GM21528 (cell line): ENCODE measurements around the gene PLBD2.
A peak's percentile ranks its signal among the peaks of the same experiment; 100 is the strongest.
"Not testable (repeated sequence)": the region's sequence is repeated elsewhere in the genome, so short reads cannot be mapped to it uniquely, and the experiment has no call there.

ENCODE experiments used
- ATAC-seq: cut with Tn5 transposase; IDR thresholded peaks from one replicate; pipeline ENCODE4 v1.9.1; 2021; ENCODE audit warnings: mild to moderate bottlenecking, moderate library complexity; ENCODE audit not compliant: unreplicated experiment, low FRiP score

PLBD2 gene

GRCh38 chr12:113333877-113334785 lies 24.3 kb upstream of the PLBD2 start:
- peak; percentile 21 for ATAC-seq

DNA sequence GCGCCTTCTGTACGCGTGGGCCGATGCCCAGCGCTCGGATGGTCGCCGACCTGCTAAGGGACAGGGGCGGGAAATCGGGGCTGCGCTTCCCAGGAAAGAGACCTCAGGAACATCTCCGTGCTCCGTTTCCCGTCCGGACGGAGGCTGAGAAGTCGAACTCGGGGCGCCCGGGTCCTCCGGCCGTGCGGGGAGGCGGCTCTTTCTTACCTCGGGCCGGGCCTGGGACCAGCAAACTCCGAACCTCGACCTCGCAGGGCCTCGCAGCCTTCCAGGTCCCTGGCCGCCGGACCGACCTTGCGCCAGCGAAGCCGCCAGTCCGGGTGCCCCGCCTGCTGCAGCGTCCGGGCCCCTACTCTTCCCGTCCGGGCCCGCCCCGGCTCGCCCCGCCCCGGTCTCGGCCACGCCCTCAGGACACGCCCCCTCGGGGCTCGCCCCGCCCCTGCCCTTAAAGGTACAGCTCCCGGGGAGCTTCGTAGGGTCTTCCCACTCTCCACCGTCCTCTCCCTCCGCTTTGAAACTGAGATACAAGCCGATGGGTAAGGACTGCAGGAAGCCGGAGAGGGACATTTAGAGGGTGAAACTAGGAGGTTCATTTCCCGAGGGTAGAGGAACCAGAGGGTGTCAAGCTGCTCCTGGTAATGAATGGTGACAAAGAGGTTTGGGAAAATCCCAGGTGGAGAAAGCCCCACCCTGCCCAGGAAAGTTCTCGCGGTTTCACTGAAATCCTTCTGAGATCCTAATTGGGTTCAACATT lies 23.4 kb upstream of the PLBD2 start, which contains the start of gene SLC8B1:
Gene SLC8B1 (minus strand): TSS at position 324 of the 754 bp plus-strand sequence. CDS start 2,231 bp downstream, outside the sequence.
- ATAC-seq, result peak; percentile 93

DNA sequence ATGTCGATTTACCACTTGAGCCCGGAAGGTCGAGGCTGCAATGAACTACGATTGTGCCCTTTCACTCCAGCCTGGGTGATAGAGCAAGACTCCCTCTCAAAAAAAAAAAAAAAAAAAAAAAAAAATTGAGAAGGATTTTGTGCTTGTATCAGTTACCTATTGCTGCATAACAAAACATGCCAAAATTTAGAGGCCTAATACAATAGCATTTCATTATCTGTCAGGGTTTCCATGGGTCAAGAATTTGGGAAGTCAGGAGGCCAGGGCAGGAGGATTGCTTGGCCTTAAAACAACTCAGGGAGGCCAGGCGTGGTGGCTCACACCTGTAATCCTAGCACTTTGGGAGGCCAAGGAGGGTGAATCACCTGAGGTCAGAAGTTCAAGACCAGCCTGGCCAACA lies 18.8 kb upstream of the PLBD2 start:
- ATAC-seq, result no peak

DNA sequence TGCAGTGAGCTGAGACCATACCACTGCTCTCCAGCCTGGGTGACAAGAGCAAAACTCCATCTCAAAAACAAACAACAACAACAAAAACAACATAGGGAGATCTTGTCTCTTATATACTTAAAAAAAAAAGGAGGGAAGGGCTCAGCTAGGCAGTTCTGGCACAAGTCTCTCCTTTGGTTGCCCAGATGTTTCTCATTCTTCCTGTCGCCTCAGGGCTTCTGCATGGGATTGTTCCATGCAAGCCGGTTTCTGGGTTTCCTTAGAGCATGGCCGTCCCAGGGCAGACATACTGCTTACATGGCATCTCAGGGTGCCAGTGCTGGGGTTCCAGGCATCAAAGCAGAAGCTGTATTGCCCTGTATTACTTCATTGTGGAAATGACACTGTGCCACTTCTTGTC lies 18.3 kb upstream of the PLBD2 start:
- no peak for ATAC-seq

DNA sequence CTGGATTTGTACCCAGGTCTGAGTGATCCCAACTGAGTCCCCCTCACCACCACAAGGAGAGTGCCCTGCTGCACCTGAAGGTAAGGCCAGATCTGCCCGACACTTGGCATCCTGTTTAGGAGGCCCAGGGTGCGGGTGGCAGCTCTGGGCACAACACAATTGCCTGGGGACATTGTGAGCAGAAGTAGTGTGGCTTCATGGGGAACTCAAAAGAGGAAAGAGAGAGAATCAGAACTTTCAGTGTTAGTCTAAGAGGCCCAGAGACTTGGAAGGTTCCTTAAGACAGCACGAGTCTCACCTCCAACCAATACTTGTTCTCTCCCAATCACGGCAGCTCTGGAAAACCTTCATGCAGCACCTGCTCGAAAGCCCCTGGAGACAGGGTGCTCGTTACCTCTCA lies 16.9 kb upstream of the PLBD2 start:
- ATAC-seq, result no peak

DNA sequence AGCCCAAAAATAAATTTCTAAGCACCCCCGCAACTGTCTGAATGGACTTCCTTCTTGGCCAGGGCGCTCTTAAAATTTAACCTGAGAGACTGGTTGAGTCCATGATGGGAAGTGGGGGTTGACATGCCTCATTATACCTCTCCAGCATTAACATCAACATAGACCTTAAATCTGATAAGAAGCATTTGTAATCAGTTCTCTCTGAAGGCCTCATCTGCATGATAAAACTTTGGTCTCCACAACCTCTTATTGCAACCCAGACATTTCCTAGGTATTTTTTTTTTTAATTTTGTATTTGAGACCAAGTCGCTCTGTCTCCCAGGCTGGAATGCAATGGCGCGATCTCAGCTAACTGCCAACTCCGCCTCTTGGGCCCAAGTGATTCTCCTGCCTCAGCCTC lies 13.1 kb upstream of the PLBD2 start:
- no peak for ATAC-seq

DNA sequence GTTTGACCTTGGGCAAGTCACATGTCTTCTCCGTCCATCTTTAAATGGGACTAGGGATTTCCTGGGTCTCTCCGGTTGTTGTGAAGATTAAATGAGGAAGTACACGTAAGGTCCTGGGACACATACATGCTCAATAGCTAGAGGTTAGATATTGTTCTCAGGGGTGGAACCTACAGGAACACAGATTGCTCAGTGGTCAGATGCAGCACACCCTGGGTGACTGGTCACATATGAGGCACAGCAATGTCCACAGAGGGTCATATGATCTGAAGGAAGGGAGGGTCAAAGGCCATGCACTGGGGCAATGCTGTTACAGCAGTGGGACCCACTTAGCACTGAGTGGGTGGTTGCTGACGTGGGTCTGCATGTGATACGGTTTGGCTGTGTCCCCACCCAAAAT lies 12.0 kb upstream of the PLBD2 start:
- ATAC-seq, result no peak

DNA sequence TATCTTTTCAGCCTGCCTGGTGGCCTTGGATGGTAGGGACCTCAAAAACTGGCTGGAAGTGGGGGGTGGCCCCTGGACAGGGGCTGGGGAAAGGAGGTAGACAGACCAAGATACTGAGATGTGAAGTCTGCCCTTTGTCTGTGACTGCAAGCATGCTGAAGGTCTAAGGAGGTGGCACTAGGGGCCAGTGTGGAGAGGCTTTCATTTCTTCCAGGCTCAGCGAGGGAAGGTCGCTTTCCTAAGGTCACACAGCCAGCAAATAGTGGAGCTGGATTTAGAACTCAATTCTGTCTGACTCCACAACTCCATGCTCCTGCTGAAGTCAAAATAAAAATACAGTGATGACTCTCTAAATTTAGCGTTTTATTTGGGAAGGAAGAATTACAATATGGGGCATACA lies 11.3 kb upstream of the PLBD2 start:
- no peak for ATAC-seq

DNA sequence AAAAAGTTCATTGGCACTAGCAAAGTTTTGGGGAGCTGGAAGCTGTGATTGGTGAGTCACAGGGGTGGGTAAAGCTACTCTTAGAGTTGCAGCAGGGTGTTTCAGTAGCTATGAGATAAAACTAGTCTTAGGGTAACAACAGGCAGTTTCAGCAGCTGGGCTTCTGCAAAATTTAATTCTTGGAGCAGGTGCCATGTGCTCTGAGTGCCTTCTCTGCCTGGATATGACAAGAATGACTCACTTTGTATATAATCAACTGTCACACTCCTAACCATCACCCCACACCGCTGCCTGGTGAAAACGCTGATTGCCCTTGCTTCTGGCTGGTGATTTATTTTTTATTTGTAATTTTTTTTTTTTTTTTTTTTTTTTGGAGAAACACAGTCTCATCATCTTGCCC lies 10.5 kb upstream of the PLBD2 start:
- no peak for ATAC-seq

DNA sequence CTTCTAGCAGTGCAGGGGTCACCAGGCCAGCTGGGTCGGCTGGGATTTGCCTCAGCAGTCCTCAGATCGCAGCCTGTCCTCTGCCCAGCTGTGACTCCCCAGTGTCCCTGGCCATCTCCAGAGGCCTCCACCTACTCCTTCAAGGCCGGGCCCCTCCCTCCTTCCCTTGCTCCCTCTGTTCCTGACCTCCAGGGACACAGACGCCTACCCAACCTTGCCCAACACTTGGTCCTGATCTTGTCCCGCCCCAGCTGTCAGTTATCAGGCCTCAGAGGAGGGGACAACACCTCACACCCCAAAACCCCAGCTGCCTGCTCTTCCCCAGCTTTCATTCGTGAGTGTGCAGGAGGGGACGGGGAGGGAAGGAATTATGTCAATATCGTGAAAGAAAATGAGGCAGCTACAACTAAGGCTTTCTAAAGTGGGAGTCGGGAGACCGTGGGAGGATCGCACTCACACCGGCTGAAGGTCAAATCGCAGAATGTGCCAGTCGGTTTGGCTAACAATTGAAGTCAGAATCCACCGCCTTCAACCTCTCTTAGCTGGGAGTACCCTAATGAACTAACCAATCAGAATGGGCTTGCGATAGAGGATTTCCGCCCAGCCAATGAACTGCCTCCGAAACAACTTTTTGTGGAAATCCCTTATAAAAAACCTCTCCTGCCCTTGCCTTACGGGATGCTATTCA lies 9.4 kb upstream of the PLBD2 start:
- ATAC-seq, result no peak

DNA sequence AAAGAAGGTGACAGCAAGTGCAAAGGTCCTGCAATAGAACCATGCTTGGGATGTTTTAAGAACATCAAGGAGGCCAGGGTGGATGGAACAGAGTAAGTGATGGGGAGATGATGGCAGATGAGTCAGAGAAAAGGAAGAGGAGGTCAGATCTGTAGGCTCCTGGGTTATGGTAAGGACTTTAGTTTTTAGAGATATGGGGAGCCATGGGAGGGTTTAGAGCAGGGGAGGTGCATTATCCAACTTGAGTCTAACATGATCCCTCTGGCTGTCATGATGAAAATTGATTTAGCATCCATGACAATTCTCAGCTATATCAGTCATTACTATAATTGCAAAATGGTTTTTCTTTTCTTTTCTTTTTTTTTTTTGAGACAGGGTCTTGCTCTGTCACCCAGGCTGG lies 7.3 kb upstream of the PLBD2 start:
- no peak for ATAC-seq

GRCh38 chr12:113354192-113354591 lies 4.2 kb upstream of the PLBD2 start:
- not testable (repeated sequence) for ATAC-seq

DNA sequence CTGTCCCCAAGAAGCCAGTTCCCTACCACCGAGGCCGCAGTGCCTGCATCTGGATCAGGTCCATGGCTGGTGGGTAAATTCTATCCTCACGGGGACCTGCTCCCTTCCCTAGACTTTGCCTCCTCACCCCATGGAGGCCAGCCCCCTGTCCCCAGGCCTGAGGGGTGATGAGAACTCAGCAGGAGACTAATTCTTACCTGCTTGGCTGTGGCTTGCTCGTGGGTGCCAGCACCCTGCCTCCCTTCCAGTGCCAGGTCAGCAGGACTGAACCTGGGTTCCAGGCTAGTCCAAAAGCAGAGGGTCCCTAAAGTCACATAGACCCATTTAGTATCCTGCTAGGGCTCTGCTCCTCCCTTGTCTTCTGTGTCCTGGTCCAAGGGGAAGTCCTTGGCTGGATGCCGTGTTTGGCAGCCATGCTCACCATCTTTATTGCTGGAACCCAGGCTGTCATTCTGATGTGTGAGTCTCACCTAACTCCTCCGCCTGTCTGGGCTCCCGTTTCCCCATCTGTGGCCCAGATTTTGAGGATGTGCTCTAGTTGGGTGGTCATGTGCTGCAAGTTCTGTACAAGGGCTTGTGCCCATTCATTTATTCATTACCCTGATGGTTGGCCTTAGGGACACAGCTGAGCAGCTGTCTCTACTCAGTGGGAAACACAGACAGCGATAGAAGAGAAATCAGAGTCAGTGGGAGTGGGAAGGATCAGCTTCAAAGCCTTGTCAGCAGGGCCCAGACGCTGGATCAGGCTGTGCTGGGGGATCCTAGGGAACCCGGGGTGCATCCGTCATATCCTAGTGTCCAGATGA lies 949 bp downstream of the PLBD2 start:
- no peak for ATAC-seq

- ATAC-seq, result no peak
These were observed 1.8 kb downstream of the PLBD2 start for GRCh38 chr12:113359939-113360748.

DNA sequence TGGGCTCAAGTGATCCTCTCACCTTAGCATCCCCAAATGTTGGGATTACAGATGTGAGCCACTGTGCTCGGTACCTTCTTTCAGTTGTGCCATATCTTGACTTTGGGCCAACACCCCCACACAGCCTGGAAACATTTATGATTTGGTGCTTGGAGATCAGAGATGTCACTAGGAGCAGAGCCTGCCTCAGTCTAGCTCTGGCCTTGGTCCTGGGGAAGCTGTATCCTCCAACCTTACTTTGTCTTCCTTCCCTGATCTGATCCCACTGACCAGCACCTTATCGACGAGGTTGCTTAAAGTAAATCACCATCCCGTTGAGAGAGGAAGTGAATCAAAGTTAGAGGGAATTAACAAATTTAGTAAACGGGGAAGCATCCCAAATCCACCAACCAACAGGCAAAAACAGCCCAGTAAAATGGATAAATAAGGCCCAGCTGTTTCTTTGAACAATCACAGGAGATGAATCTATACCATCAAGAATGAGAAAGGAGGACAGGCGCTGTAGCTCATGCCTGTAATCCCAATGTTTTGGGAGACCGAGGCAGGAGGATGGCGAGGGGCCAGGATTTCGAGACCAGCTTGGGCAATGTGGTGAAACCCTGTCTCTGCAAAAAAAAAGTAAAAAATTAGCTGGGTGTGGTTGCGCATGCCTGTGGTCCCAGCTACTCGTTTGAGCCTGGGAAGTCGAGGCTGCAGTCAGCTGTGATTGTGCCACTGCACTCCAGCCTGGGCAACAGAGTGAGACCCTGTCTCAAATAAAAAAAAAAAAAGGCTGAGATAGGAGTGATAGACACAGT lies 3.4 kb downstream of the PLBD2 start:
- no peak for ATAC-seq

- no peak for ATAC-seq
These were observed 6.3 kb downstream of the PLBD2 start for GRCh38 chr12:113364698-113365097.

DNA sequence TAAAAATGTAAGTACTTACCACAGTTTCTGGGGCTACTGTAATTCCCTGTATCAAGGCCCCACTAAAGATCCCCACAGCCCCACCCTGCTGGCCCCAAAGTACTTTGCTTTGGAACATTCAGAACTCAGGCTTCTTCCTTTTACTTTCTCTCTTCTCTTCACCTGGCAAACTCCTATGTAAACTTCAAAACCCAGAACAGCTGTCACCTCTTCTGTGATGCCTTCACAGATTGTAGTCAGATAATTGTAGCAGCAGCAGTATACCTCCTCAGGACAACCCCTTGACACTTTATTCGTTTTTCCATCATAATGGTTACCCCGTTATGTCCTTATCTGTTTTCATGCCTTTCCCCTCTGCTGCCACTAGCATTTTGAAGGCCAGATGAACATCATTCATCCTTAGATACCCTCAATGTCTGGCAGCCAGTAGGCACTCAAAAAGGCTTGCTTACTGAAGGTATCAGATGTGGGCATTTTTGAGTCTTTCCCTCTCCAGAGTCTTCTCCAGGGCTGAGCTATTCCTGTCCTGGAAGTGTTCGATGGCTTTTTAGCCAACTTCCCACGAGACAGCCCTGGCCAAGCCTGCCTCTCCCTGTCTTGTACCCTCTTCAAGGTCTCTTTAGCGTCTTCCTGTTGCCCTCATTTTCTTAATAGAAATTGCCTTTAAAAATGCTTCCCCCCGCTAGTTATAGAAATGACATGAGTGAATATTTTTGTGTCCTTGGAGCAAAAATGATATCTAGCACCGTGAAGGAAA lies 7.4 kb downstream of the PLBD2 start:
- no peak for ATAC-seq

DNA sequence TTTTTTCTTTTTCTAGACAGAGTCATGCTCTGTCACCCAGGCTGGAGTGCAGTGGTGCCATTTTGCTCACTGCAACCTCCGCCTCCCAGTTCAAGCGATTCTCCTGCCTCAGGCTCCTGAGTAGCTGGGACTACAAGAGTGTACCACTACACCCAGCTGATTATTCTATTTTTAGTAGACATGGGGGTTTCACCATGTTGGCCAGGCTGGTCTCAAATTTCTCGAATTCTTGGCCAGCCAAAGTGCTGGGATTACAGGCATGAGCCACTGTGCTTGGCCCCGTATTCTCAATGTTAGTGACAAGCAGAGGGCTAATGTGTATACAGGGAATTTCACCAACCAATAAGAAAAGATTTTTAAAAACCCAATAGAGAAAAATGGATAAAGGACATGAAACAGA lies 8.4 kb downstream of the PLBD2 start:
- no peak for ATAC-seq
